Loucy (cell line): Measurements from ENCODE around the gene WFIKKN1.

Experiments used
- CTCF ChIP-seq: fragments of 200-600 bp; sonication (generic); conservative IDR thresholded peaks from 2 replicates; pipeline ENCODE4 v1.5.1; 2014; ENCODE audit warnings: mild to moderate bottlenecking, antibody characterized with exemption, low read length
- EZH2phosphoT487 ChIP-seq: fragments of 200-600 bp; IDR thresholded peaks from 2 replicates; pipeline ENCODE4 v1.6.1; 2018; ENCODE audit warnings: antibody characterized with exemption, mild to moderate bottlenecking, moderate library complexity, borderline replicate concordance

GRCh38 chr16:648781-649589 is 18.2 kb downstream of the WFIKKN1 start, which contains the start of gene WDR90:
- TF ChIP-seq CTCF (no peak), EZH2phosphoT487 (no peak)
